NCI-H187 (cell line): Measurements from ENCODE around the gene DLD.
"Not testable (repeated sequence)": the region's sequence is repeated elsewhere in the genome, so short reads cannot be mapped to it uniquely, and the experiment has no call there.

Experiments
- DNase-seq, 2 experiments: peaks; one replicate each; lab custom pipeline; 2025; lab: John Stamatoyannopoulos, UW

DLD gene

DNA sequence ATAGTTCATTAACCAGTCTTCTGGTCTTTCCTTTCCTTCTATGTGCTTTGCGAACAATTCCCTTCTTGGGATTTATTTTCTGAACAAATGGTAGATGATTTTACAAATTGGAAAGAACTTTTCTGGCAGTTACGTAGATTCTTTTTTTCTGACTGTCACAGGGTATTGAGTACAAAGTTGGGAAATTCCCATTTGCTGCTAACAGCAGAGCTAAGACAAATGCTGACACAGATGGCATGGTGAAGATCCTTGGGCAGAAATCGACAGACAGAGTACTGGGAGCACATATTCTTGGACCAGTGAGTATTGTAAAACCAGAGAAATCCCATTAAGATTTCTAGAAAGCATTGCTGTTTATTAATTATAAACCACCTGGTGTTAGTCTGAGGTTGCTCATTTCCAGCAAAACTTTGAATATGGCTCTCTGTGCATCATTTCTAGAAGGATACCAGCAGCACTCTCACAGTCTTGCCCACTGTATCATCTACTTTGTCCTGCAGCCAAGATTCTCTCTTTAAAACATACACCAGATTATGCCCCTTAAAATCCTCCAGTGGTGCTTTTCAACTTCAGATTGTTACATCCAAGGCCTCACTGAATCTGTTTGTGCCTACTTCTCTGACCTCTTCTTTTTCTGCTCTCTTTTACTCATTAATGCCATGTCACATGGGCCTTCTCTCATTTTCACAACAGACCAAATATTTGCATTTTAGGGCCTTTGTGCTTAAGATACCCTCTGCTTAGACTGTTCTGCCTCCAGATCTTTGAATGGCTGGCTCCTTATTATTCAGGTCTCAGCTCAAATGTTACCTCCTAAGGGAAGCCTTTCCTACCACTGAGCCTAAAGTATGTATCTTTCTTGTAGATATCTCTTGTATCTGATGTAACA lies 27.0 kb downstream of the DLD start:
- no peak for DNase-seq

DNA sequence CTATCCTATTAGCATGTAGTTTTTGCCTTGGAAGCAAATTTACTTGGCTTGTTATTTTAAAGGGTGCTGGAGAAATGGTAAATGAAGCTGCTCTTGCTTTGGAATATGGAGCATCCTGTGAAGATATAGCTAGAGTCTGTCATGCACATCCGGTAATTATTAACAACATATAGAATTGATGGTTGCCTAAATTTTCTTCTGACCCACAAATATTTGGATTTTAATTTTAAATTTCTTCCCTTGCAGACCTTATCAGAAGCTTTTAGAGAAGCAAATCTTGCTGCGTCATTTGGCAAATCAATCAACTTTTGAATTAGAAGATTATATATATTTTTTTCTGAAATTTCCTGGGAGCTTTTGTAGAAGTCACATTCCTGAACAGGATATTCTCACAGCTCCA lies 28.0 kb downstream of the DLD start:
- no peak for DNase-seq

DNA sequence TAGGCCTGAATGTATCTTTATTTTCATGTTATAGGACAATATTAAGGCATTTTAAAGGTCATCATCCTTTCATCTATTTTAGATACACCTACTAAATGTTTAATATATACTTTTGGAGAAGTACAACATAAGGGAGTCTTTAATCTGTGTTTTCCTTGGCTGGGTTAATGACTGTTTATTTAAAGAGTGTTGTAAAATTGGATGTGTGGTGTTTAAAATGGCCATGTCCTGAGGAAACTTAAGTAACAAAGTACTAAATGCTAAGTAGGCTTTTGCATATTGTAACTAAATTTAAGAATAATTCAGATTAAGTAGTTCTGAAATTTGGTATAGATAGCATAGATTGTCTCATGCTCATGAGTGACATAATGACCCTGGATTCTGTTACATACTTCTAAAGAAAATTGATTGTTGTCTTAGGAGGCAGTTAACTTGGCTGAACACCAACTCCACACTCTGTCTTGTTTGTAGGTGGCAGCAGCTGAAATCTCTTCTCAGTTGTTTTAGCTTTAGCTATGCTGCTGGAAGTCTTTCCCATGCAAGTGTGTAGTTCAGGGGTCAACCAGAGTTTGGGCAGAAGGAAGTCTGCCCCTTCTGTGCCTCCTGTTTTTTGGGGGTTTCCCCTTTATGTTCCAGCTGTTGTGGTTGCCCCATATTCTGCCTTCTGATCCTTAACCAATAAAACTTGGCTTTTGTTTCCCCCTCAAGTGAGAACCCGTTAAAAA lies 29.2 kb downstream of the DLD start:
- DNase-seq, result no peak

- not testable (repeated sequence) for DNase-seq
Observed at GRCh38 chr7:107921826-107922225, 30.8 kb downstream of the DLD start.

- no peak for DNase-seq
Observed at GRCh38 chr7:107922886-107923285, 31.9 kb downstream of the DLD start.

DNA sequence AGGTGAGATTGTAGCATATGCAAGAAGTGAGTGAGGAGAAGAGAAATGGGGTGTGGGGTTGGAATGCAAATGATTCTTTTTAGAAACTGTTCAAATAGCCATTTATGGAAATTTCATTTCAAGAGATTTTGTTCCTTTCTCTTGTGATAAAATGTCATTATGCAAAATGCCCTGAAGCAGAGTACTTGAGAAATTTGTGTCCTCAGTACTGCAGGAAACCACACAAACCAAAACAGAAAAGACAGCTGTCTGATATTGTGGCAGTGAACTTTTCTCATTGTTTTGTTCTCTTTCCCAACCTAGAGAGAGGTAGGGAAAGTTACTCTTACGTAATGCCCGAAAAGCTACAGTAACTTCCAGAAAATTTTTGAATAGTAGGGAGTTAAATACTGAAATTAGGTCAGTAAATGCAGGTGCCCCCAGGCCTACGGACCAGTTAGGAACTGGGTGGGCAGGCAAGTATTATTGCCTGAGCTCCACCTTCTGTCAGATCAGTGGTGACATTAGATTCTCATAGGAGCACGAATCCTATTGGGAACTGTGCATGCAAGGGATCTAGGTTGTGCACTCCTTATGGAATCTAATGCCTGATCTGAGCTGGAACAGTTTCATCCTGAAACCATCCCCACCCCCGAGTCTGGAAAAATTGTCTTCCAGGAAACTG lies 34.0 kb downstream of the DLD start:
- no peak for DNase-seq

- no peak for DNase-seq
Observed at GRCh38 chr7:107926481-107926880, 35.5 kb downstream of the DLD start.

- no peak for DNase-seq
Observed at GRCh38 chr7:107931740-107932515, 40.9 kb downstream of the DLD start.

DNA sequence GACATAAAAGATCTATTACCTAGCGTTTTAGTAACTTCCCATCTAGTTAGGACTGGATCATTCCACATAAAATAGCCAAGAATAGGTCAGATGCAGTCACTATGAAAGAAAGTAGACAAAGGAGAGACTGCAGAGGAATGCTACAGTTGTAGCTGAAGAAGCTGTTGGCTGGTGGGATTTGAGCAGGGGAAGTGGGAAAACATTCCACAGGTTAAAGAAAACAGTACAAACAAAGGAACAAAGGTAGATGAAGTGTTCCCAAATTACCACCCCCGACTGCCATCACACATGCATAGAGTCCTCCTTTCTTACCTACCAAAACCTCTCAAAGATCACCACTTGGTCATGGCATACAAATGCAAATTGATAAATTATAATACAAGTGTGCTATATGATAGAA lies 41.8 kb downstream of the DLD start:
- no peak for DNase-seq

DNA sequence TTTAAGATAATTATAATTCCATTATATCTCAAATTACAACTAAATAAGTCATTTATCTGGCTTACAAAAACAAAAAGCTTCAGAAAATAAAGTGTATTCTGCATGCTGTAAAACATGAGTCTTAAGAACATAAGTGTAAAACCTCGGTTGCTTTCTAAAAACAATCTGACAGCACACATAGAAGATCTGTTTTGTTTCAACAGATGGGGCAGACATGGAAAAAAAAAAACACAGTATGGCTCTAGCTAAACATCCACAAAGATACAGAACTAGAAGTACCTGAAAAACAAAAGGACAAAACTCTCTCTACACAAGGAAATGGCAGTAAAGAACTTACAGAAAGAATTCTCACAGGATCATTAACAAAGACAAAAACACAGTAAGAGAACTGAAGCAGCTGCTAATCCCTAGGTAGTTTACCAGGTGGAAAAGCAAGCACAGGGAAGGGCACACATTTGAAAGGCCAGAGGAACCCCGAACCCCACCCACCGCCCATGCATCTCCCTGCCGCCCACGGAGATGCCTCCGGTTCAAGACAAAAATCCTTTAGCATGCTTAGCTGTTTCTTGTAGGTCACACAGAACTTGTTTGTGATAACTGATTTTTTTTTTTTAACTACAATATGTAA lies 42.5 kb downstream of the DLD start:
- DNase-seq, result no peak

GRCh38 chr7:107934991-107935770 lies 44.2 kb downstream of the DLD start:
- DNase-seq, result no peak

DNA sequence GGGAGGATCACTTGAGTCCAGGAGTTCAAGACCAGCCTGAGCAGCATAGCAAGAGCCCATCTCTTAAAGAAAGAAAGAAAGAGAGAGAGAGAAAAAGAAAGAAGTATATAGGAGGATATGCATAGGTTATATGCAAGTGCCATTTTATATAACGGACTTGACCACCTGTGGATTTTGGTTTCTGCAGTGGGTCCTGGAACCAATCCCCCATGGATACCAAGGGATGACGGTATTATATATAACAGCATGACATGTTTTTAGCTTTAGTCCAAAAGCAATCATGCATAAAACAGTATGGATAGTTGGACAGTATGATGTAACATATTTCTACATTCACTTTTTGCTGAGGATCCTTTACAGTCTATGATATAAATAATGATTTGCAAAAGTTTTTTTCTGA lies 45.3 kb downstream of the DLD start:
- DNase-seq, result no peak

DNA sequence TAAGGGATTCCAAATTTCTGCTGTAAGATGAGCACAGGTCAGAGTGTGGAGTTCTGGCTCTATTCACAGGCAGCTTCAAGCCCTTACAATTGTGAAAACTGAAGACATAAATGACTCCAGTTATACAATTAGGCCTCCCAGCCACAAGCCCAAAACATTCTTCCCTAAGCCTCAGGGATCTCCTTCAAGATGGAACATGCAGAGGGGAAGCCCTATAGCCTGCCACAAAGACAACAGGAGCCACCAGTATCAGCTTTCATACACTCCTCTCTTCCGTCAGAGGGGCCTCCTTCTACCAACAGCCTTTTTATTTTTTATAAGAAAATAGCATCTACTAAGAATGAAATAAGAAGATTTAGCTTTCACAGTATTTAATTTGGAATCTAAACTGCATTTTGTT lies 46.5 kb downstream of the DLD start:
- DNase-seq, result no peak

- DNase-seq, result no peak
Observed at GRCh38 chr7:107938456-107939250, 47.7 kb downstream of the DLD start.

DNA sequence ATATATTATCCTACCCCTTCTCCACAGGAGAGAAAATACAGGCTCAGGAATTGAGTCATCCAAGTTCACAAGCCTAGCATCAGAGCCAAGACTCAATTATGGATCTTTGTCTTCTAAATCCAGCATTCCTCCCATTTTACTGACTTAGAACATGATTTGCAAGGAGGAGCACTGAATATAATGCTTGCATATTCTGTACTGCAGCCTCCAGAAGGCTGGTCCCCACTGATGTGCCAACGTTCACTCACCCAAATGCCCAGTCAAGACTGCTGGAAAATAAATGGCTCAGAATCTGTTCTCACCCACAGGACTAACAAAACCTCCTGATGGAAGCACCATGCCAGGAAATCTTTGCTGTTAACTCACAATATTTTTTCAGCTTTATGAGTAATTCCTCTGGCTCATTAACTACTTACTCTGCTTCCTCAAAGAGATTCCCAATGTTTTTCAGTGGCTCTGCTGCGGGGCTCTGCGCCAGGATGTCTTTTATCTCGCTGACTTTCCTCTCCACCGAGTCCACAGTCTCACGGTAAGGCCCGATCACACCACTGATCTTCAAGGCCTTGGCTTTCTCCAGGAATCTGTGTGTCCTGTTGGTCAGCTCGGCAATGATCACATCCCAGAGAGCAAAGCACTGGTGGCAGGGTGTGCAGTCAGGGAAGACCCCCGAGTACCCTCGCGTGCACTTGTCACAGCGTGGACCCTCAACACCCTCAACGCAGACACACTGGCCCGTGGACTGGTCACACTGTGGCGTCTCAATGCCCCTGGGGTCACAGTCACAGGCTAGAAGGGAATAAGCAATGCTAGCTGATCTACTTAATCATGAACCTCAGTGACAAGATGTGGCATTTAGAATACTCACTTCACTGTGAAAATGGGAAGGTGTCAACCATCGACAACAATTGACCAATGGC lies 48.8 kb downstream of the DLD start:
- no peak for DNase-seq

GRCh38 chr7:107940951-107941350 lies 50.0 kb downstream of the DLD start:
- DNase-seq, result no peak

GRCh38 chr7:107943018-107943417 lies 52.0 kb downstream of the DLD start:
- DNase-seq, result no peak

DNA sequence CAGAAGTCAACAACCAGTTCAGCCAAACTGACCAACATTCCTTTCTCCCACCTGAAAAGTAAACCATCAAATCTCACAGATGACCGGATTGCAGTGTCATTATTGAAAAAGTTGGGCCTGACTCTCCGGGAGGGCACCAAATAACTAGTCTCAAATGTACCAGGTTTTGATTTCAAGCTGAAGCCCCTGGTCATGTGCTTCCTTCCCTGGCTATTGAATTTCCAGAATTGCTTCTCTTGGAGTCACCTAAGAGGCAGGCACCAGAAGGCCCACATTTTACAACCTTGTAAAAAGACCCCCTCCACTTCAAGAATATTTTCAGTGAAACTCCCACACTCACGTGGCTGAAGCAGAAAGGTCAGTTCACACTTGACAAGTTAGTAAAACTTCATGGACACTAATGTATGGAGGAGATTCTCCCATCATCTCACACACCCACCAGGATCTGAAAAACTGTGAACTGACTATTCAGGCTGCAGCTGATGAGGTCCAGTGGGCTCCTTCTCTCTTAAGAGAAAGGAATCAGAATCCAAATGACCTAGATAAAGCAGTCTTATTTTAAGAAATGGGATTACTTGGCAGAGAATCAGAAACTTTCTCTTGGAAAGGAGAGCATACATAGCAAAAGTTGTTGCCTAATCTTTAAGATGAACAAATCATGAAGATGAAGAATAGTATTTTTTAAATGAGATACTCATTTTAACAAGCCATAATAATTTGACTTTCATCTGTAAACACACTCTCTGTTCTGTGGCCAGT lies 53.6 kb downstream of the DLD start:
- DNase-seq, result no peak
